PFSK-1 (cell line): ENCODE measurements around the gene STRN3.

Experiments used
- POLR2AphosphoS5 ChIP-seq: IDR thresholded peaks from 2 replicates; pipeline ENCODE4 v1.6.1; 2012; ENCODE audit warnings: low read depth, mild to moderate bottlenecking, control low read depth, low read length, moderate library complexity
- SIN3A ChIP-seq: IDR thresholded peaks from 2 replicates; pipeline ENCODE4 v1.6.1; 2012; ENCODE audit warnings: mild to moderate bottlenecking, low read length, moderate library complexity, borderline replicate concordance; ENCODE audit not compliant: insufficient read depth
- TAF1 ChIP-seq: IDR thresholded peaks from 2 replicates; pipeline ENCODE4 v1.6.1; 2012; ENCODE audit warnings: low read length, control low read depth, borderline replicate concordance; ENCODE audit not compliant: insufficient read depth
- TF ChIP-seq, protein P1 (sequence below), 2 experiments: IDR thresholded peaks; 2 replicates each; pipeline versions ENCODE4 v1.6.1 to v1.8.0; 2011 to 2012; ENCODE audit warnings: low read depth in 2 of 2, low read length in 2 of 2, control low read depth in 1 of 2, inconsistent platforms in 1 of 2, mild to moderate bottlenecking in 1 of 2, moderate library complexity in 1 of 2; ENCODE audit not compliant: insufficient read depth in 1 of 2

DNA sequence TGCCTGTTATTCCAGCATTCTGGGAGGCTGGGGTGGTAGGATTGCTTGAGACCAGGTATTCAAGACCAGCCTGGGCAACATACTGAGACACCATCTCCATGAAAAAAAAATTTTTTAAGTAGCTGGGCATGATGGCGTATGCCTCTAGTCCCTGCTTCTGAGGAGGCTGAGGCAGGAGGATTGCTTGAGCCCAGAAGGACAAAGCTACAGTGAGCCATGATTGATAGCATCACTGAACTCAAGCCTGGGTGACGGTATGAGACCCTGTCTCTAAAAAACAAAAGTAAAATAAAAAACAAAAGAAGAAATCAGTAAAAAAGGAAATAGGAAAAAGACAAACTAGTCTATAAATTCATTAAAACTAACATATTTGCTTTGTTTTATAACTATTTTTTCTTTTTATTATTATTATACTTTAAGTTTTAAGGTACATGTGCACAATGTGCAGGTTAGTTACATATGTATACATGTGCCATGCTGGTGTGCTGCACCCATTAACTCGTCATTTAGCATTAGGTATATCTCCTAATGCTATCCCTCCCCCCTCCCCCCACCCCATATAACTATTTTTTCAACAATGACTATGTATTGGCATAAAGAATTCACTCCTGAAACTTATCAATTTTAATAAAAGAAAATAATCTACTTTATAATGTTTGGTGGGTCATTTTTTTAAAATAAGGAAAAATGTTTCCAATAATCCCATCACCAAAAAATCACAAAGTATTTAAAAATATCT, 16.2 kb downstream of the STRN3 start:
- no peak for TF ChIP-seq POLR2AphosphoS5
- no peak for TF ChIP-seq TAF1
- TF ChIP-seq, protein P1, sequence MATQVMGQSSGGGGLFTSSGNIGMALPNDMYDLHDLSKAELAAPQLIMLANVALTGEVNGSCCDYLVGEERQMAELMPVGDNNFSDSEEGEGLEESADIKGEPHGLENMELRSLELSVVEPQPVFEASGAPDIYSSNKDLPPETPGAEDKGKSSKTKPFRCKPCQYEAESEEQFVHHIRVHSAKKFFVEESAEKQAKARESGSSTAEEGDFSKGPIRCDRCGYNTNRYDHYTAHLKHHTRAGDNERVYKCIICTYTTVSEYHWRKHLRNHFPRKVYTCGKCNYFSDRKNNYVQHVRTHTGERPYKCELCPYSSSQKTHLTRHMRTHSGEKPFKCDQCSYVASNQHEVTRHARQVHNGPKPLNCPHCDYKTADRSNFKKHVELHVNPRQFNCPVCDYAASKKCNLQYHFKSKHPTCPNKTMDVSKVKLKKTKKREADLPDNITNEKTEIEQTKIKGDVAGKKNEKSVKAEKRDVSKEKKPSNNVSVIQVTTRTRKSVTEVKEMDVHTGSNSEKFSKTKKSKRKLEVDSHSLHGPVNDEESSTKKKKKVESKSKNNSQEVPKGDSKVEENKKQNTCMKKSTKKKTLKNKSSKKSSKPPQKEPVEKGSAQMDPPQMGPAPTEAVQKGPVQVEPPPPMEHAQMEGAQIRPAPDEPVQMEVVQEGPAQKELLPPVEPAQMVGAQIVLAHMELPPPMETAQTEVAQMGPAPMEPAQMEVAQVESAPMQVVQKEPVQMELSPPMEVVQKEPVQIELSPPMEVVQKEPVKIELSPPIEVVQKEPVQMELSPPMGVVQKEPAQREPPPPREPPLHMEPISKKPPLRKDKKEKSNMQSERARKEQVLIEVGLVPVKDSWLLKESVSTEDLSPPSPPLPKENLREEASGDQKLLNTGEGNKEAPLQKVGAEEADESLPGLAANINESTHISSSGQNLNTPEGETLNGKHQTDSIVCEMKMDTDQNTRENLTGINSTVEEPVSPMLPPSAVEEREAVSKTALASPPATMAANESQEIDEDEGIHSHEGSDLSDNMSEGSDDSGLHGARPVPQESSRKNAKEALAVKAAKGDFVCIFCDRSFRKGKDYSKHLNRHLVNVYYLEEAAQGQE (IDR thresholded peaks at IDR 0.05; ENCODE audit: insufficient read depth in 1 of 2, low read depth in 2 of 2, low read length in 2 of 2): no peak
- TF ChIP-seq SIN3A: no peak
